ENCODE data around the gene DIPK2A.

Gene DIPK2A

GRCh38 chr3:143975554-143976152 is 4.0 kb downstream of the DIPK2A start:
- no peak for DNase-seq

DNA sequence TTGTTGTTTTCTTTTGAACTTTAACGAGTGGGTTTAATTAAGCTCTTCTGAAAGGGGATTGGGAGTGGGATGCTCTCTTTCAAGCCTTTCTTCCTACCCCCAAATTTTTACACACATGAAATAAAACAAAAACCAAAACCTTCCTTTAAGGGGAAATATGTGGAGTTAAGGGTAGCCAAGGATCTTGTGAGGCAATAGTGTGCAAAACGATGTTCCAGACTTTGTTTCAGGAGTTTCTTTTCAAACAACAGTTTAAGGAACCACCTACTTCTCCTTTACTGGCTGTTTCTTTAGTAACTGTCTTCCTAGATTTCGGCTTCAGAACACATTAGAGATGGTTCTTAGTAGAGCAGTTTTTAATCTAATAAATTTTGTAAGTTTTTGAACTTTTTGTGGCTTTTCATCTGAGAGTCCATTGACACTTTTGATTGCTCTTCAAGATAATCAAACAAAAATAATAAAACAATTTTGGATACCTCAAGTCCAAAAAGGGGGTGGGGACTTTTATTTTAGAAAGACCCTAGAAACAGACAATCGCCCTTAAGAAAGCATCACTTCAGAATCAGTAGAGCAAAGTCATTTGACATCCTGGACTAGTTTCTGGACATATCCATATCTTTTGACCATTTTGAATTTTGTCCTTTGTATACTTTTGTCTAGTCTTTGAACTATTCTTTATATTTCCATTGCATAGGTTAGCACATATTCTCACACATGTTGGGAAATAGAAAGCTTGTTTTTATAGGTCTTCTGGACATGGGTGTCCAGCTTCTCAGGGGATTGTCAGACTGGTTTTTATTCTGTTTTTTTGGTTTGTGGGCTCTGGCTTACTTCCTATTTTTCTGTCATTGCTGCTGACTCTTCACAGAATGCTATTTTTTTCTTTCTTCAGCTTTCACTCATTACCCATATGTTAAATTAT is 6.0 kb downstream of the DIPK2A start:
- DNase-seq: no peak

DNA sequence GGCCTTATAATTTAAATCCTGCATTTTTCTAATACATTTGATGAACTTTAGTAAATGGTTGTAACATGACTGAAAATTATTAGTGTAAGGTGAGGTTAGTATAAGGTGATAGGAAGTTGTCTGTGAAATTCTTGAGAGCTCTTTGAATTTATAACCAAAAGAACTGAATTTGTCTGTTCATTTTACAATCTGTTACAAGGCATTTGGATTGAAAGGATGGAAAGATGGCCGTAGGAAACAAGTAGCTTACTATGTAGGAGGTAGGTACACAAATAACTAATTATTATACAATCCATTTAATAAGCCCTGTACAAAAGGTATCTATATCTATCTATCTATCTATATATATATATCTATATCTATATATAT is 6.6 kb downstream of the DIPK2A start:
- no peak for DNase-seq

DNA sequence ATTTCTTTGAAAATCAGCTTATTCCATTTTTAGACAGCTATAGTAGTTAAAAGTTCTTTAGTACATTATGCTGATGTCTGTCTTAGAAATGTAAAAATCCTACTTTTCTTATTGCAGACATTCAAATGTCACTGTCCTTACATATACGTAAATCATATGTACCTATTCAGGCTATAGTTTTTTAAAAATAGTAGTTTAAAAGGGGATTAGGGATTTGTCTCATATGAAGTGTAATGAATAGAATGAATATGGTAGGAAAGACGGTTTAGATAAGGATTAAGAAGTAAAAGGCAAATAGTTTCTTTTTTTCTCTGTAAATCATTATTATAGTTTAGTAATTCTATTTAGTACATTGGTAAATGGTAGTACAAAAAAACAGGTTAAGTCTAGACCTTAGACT is 7.4 kb downstream of the DIPK2A start:
- DNase-seq: no peak

DNA sequence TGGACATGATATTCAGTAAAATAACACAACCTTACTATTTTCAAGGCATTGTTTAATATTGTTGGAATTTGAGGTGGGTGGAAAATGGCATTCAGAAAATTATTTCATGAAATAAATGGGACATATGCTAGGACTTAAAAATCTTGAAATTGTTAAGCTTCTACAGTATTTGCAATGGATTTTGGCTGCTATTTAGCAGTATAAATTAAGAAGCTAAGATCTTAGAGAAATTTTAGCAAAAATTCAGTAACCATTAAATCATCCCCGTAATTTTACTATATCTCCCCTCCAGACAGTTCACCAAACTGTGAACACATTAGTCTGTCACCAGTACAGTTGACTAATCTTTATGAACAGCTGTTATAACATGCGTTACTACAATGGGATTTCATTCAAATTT is 8.2 kb downstream of the DIPK2A start:
- no peak for DNase-seq

GRCh38 chr3:143988306-143988705 is 16.7 kb downstream of the DIPK2A start:
- DNase-seq: no peak

GRCh38 chr3:143989461-143989860 is 17.8 kb downstream of the DIPK2A start:
- no peak for DNase-seq

DNA sequence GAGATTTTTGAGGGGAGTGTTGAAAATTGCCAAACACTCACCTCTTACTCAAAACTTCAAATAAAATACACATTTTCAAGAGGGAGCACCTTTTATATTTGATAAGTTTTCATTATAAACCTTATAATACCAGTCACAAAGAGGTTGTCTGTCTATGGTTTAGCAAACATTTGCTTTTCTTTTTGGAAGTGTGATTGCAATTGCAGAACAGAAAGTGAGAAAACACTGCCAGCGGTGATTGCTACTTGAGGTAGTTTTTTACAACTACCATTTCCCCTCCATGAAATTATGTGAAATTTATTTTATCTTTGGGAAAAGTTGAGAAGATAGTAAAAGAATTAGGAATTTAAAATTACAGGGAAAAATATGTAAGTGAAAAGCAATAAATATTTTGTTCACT is 20.1 kb downstream of the DIPK2A start:
- DNase-seq: no peak

- DNase-seq: no peak
Measured at GRCh38 chr3:143998266-143998665, 26.6 kb downstream of the DIPK2A start.

GRCh38 chr3:144003051-144003450 is 31.4 kb downstream of the DIPK2A start:
- DNase-seq: no peak

GRCh38 chr3:144010371-144010770 is 38.7 kb downstream of the DIPK2A start:
- DNase-seq: no peak

DNA sequence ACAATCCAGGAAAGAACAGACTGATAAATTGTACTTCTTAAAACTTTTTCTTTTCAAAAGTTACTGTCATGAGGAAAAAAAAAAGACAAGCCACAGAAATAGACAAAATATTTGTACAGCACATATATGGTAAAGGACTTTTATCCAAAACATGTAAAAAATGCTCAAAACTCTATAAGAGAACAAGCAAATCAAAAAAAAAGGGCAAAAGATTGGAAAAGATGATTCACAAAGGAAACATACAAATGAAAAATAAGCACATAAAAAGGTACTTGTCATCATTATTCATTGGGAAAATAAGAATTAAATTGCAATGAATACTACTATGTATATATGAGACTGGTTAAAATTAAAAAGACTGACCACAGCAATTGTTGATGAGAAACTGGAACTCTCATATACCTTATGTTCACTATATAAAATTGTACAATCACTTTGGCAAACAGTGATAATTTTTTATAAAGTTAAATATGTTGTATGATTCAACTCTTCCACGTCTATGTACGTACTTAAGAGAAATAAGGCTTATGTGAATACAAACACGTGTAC is 39.7 kb downstream of the DIPK2A start:
- no peak for DNase-seq

DNA sequence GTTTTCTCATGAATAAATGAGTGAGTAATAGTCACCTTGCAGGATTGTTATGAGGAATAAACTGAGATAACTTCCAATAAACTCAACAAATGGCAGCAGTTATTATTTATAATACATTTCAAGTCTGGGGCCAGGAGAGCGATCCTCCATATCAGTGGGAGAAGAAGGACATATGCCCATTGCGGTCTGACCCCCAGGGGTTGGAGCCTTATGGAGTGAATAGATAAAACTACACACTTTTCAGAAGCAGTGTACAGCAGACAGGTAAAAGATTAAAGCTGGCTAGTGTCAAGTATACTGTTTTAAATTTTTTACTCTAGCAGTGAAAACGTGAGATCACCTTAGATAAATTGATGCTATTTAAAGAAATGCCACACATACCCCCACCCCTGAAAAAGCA is 43.5 kb downstream of the DIPK2A start:
- no peak for DNase-seq

DNA sequence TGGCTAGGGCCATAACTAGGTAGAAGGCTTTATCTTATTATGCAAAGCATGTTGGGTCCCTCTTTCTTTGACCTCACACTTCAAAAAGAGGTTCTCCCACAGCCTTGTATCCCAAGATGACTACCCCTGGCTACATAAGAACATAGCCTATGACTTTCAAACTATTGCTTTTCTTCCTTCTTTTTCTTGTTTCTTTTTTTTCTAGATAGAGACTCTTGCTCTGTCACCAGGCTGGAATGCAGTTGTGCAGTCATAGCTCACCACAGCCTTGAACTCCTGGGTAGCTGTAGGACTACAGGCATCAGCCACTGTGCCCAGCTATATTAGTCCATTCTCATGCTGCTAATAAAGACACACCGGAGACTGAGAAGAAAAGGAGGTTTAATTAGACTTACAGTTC is 47.2 kb downstream of the DIPK2A start:
- no peak for DNase-seq
